Measurements from ENCODE around the gene AGO4.

DNA sequence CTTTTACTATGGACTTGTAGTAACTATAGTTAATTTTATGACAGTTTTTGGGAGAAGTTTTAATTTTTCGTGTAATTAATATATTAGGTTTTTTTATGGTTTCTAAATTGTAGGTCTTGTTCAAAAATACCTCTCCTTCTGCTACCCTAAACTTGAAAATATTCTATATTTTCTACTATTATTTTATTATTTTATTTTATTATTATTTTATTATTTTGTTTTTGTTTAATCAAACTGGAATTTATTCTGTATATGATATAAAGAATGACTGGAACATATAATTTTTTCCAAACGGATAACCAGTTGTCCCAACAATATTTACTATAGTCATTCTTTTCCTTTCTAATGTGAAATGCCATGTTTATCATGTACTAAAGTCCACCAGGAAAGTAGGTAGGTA is 17.1 kb upstream of the AGO4 start:
- TF ChIP-seq EZH2 (IDR thresholded peaks at IDR 0.05) (no peak), POLR2AphosphoS5 (IDR thresholded peaks at IDR 0.05; ENCODE audit: borderline replicate concordance, low read depth, low read length) (no peak), FOXP2 (optimal IDR thresholded peaks at IDR 0.05; ENCODE audit: control extremely low read depth, extremely low read length, insufficient read depth) (no peak)
